ENCODE data around the gene NLRC5.

NLRC5 gene

DNA sequence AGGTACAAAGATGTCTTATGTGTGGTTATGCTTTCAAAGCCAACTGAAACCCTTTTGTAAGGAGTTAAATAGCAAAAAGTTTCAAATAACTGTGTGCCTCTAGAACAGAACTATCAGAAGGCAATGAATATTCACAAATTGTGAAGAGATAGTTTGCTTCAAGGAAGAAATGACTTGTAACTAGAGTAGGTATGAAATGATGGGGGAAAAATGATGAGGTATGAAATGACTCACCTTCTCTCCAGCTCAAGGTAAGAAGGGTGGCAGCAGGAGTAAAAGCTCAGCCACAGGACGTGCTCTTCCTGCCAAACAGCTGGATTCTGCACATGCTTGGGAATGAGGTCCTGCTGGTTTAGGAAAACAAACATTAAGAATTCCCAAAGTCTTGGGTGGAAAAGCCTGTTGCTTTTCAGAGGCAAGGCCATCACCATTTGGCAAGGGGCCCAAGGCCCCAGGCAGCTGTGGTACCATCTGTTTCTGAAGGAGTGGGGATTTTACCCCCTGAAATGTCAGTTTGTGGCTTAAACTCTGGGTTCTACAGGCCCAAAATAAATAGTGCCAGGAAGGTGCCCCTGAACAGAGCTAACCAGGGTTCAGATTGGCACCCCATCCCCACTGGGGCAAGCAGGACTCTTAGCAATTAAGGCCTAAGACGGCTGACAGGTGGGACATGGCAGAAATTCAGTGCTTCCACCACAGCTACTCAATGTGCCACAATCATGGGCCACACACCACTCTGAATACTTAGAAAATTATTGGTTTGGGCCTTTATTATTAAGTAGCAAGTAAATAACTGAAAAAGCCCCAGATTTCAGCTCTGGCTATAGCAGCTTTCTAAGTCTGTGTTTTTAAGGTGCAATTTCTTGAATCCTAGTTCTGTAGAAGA is 44.2 kb upstream of the NLRC5 start:
- no peak overlapping the region for H3K4me3 ChIP-seq (ENCODE audit: low read length)
- no peak for DNase-seq (ENCODE audit: low read depth)
- TF ChIP-seq, protein P1, sequence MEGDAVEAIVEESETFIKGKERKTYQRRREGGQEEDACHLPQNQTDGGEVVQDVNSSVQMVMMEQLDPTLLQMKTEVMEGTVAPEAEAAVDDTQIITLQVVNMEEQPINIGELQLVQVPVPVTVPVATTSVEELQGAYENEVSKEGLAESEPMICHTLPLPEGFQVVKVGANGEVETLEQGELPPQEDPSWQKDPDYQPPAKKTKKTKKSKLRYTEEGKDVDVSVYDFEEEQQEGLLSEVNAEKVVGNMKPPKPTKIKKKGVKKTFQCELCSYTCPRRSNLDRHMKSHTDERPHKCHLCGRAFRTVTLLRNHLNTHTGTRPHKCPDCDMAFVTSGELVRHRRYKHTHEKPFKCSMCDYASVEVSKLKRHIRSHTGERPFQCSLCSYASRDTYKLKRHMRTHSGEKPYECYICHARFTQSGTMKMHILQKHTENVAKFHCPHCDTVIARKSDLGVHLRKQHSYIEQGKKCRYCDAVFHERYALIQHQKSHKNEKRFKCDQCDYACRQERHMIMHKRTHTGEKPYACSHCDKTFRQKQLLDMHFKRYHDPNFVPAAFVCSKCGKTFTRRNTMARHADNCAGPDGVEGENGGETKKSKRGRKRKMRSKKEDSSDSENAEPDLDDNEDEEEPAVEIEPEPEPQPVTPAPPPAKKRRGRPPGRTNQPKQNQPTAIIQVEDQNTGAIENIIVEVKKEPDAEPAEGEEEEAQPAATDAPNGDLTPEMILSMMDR (conservative IDR thresholded peaks at IDR 0.05; ENCODE audit: low read depth, low read length), result no peak

DNA sequence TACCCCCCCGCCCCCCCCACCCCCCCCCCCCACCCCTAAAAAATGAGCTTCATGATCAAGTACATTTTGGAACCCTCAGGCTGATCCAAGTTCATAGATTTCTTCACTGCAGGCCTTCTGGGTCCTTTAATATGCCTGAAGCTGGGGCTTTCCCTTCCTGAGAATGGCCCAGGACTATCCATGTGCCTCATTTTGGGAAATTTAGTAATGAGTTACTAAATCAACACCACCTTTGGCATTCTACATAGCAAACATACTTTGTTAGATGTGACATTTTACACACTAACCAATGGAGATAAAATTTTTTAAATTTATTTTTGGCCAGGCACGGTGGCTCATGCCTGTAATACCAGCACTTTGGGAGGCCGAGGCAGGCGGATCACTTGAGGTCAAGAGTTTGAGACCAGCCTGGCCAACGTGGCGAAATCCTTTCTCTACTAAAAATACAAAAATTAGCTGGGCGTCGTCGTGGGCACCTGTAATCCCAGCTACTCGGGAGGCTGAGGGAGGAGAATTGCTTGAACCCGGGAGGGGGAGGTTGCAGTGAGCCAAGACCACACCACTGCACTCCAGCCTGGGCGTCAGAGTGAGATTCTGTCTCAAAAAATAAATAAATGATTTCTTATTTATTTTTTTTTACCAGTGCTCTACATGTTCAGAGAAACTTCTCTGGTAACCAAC is 43.4 kb upstream of the NLRC5 start:
- TF ChIP-seq, protein P1 (conservative IDR thresholded peaks at IDR 0.05; ENCODE audit: low read depth, low read length), result no peak
- DNase-seq (ENCODE audit: low read depth), result no peak
- H3K4me3 ChIP-seq (ENCODE audit: low read length), result no peak overlapping the region

DNA sequence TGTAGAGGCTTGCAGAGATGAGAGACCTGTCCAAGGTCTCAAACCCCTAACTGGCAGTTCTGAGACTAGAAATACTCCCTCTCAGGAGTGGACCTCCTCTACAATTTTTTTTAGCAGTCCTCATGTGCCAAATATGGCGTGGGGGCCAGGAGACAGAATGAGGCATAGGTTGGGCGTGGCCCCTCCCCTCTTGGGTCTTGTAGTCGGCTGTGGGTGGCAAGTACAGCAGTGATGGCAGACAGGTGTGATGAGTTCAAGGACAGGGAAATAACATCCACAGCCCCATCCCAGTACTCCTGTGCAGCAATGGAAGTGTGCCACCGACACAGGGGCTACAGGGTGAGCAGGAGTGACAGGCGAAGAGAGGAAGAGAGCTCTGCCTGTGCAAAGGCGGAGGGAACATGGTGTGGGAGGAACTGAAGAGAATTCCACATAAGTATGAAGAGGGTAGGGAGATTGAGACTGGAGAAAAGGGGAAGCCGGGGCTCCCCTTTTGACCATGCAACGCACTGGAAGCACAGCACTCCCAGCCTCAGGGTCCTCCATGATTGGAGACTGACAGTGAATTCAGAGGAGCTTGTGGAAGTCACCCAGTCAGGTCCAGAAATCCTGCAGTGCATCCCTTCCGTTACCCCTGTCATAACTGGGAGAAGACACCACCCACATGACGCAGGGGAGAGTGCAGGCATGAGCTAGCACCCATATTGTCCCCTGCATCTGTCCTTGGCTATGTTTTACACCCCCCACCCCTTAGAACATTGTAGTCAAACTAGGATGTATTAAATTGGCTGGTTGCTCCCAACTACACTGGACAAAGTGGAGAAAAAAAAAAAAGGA is 42.4 kb upstream of the NLRC5 start:
- no peak for DNase-seq (ENCODE audit: low read depth)
- TF ChIP-seq, protein P1 (conservative IDR thresholded peaks at IDR 0.05; ENCODE audit: low read depth, low read length), result no peak

GRCh38 chr16:56947604-56947995 is 41.8 kb upstream of the NLRC5 start:
- TF ChIP-seq, protein P1 (conservative IDR thresholded peaks at IDR 0.05; ENCODE audit: low read depth, low read length), result no peak
- H3K4me3 ChIP-seq (ENCODE audit: low read length), result no peak overlapping the region
- no peak for DNase-seq (ENCODE audit: low read depth)

More for the DNA sequence above, 42.4 kb upstream of the NLRC5 start:
- no peak overlapping the region for H3K4me3 ChIP-seq (ENCODE audit: low read length)

DNA sequence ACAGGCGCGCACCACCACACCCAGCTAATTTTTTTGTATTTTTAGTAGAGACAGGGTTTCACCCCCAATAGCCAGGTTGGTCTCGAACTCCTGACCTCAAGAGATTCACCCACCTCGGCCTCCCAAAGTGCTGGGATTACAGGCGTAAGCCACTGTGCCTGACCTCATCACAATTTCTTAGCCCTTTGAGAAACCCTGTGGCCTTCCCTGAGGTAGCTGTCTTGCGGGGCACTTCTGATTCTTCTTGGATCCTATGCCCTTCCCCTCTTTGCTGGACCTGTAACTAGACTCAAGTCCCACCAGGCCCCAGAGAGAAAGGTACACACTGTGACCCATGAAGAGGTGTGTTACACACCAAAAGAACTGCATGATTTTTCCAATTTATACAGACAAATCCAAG is 41.1 kb upstream of the NLRC5 start:
- TF ChIP-seq, protein P1 (conservative IDR thresholded peaks at IDR 0.05; ENCODE audit: low read depth, low read length), result no peak
- no peak overlapping the region for H3K4me3 ChIP-seq (ENCODE audit: low read length)
- DNase-seq (ENCODE audit: low read depth), result no peak

GRCh38 chr16:56950051-56950450 is 39.3 kb upstream of the NLRC5 start:
- TF ChIP-seq, protein P1 (conservative IDR thresholded peaks at IDR 0.05; ENCODE audit: low read depth, low read length), result no peak
- no peak for DNase-seq (ENCODE audit: low read depth)
- H3K4me3 ChIP-seq (ENCODE audit: low read length), result no peak overlapping the region

Measured in retinal pigment epithelial cell (primary cell).